ENCODE data around the gene KCNA3. TPM values are rescaled to one million over a fixed set of nuclear protein-coding genes. Genes with fewer than 3 reads are reported as not detected.
"Not testable (repeated sequence)": the region's sequence is repeated elsewhere in the genome, so short reads cannot be mapped to it uniquely, and the experiment has no call there.

Gene KCNA3
- total and polyA plus RNA-seq, 7 donors, result 0.71 to 4.3 (median 1.3) TPM; not detected in 3

DNA sequence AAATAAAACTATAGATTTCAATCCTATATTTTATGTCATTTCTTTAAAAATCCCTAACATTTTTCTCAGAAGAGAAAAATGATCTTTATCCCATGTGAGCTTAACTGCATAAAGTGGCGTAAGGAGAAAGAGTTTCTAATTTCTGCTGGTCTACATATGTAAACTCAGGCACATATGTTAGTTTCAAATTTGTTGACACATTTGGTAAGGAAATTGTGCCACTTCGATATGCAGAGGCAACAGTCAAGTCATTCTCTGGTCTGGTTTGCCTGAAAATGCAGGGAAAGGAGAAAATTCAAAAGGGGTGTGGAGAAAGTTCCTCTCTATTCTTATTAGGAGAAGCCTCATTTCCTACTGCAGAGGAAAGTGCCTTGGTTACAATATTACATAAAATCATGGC, 11.5 kb downstream of the KCNA3 start:
- Histone ChIP-seq H3K27ac (no peak overlapping the region), H3K4me1 (no peaks in the 10 kb centered on the region), H3K27me3 (no peaks in the 10 kb centered on the region), H3K36me3 (no peaks in the 10 kb centered on the region), H3K4me3 (no peak overlapping the region), H3K9me3 (no peaks in the 10 kb centered on the region)
- DNase-seq, result no peak
- WGBS, 2 donors, result 79 to 90% methylated on average over 2 of the region's 2 CpGs
- intact Hi-C loops (cut with DNase I), result no loop called here
- TF ChIP-seq POLR2AphosphoS5 (IDR thresholded peaks at IDR 0.05) (no peak), POLR2A (IDR thresholded peaks at IDR 0.05) (no peak), EP300 (IDR thresholded peaks at IDR 0.05) (no peak)
- TF ChIP-seq, protein P1, sequence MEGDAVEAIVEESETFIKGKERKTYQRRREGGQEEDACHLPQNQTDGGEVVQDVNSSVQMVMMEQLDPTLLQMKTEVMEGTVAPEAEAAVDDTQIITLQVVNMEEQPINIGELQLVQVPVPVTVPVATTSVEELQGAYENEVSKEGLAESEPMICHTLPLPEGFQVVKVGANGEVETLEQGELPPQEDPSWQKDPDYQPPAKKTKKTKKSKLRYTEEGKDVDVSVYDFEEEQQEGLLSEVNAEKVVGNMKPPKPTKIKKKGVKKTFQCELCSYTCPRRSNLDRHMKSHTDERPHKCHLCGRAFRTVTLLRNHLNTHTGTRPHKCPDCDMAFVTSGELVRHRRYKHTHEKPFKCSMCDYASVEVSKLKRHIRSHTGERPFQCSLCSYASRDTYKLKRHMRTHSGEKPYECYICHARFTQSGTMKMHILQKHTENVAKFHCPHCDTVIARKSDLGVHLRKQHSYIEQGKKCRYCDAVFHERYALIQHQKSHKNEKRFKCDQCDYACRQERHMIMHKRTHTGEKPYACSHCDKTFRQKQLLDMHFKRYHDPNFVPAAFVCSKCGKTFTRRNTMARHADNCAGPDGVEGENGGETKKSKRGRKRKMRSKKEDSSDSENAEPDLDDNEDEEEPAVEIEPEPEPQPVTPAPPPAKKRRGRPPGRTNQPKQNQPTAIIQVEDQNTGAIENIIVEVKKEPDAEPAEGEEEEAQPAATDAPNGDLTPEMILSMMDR (IDR thresholded peaks at IDR 0.05), result no peak

DNA sequence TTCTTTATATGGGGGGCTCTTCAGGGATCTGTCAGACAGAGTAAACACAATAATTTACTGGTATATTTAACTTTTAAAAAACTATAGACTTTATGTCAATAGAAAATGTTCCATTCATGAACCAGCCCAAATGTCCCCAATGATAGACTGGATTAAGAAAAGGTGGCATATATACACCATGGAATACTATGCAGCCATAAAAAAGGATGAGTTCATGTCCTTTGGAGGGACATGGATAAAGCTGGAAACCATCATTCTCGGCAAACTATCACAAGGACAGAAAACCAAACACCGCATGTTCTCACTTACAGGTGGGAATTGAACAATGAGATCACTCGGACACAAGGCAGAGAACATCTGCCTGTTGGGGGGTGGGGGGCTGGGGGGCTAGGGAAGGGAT, 15.2 kb downstream of the KCNA3 start:
- H3K27ac ChIP-seq; H3K36me3 ChIP-seq; H3K27me3 ChIP-seq; H3K9me3 ChIP-seq; H3K4me1 ChIP-seq; H3K4me3 ChIP-seq; DNase-seq; intact Hi-C loops (cut with DNase I): not testable (repeated sequence)
- WGBS, 2 donors, result 91 to 94% methylated on average over 3 of the region's 3 CpGs

DNA sequence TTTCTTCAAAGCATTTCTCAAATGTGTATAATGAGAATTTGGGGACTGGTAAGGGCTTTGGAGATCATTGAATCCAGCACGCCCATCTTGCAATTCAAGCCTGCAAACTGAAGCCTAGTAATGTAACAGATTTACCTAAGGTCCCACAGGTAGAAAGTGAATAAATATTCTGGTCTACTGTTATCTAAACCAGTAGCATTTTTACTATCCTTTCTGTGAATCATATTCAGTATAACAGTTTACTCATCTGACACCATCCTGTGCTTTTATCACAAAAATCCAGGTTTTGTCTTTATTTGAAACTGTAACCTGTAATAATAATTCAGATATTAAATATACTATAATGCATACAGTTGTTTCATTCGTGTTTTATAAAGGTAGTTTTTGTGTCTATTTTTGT, 17.4 kb downstream of the KCNA3 start:
- intact Hi-C loops (cut with DNase I), result no loop called here
- H3K4me1 ChIP-seq, result no peaks in the 10 kb centered on the region
- DNase-seq, result no peak

DNA sequence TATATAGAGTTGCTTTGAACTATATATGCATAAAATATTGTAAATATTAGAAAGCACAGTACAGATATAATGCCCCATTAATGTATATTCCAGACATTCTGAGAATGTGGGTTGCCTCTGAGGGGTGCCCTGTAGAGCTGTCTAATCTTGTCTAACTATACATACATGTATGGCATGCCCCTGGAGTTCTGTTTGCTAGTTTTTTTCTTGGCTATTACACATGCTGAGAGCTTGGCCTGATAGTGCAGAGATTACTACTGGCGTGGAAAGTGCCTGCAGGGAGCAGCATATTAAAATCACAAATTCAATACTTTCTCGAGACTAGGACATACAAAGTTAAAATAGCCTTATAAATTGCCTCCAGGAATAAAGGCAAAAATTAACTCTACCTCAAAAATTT, 24.1 kb downstream of the KCNA3 start:
- WGBS, 2 donors, result 64 to 89% methylated on average over 2 of the region's 2 CpGs
- H3K4me3 ChIP-seq, result no peak overlapping the region
- intact Hi-C loops (cut with DNase I), result no loop called here
- H3K27ac ChIP-seq, result no peak overlapping the region
- TF ChIP-seq EP300 (IDR thresholded peaks at IDR 0.05), result no peak
- H3K9me3 ChIP-seq, result no peaks in the 10 kb centered on the region
- peaks cover 0 to 3% (median 0%) of the 10 kb centered on the region in 3 donors for H3K27me3 ChIP-seq
- H3K4me1 ChIP-seq, result peaks cover 0 to 12% (median 2%) of the 10 kb centered on the region in 4 donors
- no peak for DNase-seq
- H3K36me3 ChIP-seq, result no peaks in the 10 kb centered on the region

More for the DNA sequence above, 17.4 kb downstream of the KCNA3 start:
- TF ChIP-seq POLR2AphosphoS5 (IDR thresholded peaks at IDR 0.05), result no peak
- TF ChIP-seq, protein P1 (IDR thresholded peaks at IDR 0.05), result no peak
- no peak for TF ChIP-seq POLR2A (IDR thresholded peaks at IDR 0.05)
- no peak for TF ChIP-seq EP300 (IDR thresholded peaks at IDR 0.05)
- 72 to 84% methylated on average over 2 of the region's 2 CpGs for WGBS, 2 donors
- H3K36me3 ChIP-seq, result no peaks in the 10 kb centered on the region
- no peaks in the 10 kb centered on the region for H3K27me3 ChIP-seq
- no peaks in the 10 kb centered on the region for H3K9me3 ChIP-seq
- no peak overlapping the region for H3K4me3 ChIP-seq
- H3K27ac ChIP-seq, result no peak overlapping the region

DNA sequence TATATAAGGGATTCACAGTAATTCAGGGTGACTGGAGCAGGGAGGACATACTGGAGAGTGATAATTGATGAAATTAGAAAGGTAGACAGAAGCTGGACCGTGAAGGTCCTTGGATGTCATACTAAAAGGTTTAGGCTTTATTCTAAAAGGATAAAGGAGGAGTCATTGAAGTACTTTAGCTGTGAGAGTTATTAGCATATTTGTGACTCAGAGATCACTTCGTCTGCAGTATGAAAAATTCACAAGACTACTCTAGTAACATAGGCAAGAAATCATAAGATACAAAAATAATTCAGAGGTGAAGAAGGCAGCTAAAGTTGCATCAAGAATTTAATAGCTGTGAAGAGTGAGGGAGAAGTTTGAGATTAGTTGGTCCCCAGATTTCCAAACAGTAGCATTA, 26.3 kb downstream of the KCNA3 start:
- no peak overlapping the region for H3K27ac ChIP-seq
- no peak overlapping the region for H3K4me3 ChIP-seq
- 51 to 65% methylated on average over 2 of the region's 2 CpGs for WGBS, 2 donors
- H3K27me3 ChIP-seq, result peaks cover 0 to 3% (median 0%) of the 10 kb centered on the region in 3 donors
- DNase-seq, result no peak
- no peaks in the 10 kb centered on the region for H3K9me3 ChIP-seq
- H3K36me3 ChIP-seq, result no peaks in the 10 kb centered on the region
- intact Hi-C loops (cut with DNase I), result no loop called here
- TF ChIP-seq, protein P1 (IDR thresholded peaks at IDR 0.05), result no peak
- TF ChIP-seq EP300 (IDR thresholded peaks at IDR 0.05) (no peak), POLR2AphosphoS5 (IDR thresholded peaks at IDR 0.05) (no peak), POLR2A (IDR thresholded peaks at IDR 0.05) (no peak)
- peaks cover 0 to 15% (median 6%) of the 10 kb centered on the region in 4 donors for H3K4me1 ChIP-seq

DNA sequence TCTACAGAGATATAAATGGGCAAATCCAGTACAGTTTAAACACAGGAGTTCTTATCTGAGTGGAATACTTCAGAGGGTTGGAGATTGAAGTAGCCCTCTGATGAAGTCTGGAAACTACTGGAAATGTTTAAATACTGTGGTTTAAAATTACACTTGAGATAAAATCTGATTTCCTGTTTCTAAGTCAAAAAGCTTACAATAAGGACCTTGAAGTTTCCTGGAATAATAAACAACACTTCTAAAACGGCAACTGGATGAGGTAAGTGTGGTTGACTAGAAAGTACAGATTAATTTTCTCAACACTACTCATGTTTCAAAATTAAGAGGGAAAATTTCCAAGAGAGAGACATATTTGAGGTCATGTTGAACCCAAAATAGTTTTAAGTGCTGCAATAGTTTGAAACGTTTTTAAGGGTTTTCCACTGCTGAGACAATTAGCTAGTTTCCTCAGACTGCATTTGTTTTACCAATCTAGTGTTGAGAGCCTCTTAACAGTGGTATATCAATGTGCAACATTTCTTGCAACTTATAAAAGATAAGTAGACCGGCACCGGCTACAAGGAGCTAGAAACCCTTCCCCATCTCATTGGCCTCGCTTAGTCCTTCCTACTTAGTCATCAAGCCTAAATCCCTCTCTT, 27.4 kb downstream of the KCNA3 start:
- Histone ChIP-seq H3K27me3 (peaks cover 0 to 3% (median 0%) of the 10 kb centered on the region in 3 donors), H3K36me3 (no peaks in the 10 kb centered on the region), H3K4me1 (peaks cover 0 to 15% (median 6%) of the 10 kb centered on the region in 4 donors), H3K4me3 (no peak overlapping the region), H3K27ac (peak overlapping the region in 1 of 4 donors; percentile 17), H3K9me3 (no peaks in the 10 kb centered on the region)
- DNase-seq, result no peak
- intact Hi-C loops (cut with DNase I), result no loop called here
- TF ChIP-seq POLR2A (IDR thresholded peaks at IDR 0.05) (no peak), POLR2AphosphoS5 (IDR thresholded peaks at IDR 0.05) (peak in 3 of 4 donors; percentile 14 to 38 (median 31))
- TF ChIP-seq, protein P1 (IDR thresholded peaks at IDR 0.05), result no peak
- 30 to 47% methylated on average over 5 of the region's 5 CpGs for WGBS, 2 donors

All from sigmoid colon (tissue), 7 donors.